Effector CD4-positive, alpha-beta T cell (primary cell): Measurements from ENCODE around the gene MAS1L.
"Not testable (repeated sequence)": the region's sequence is repeated elsewhere in the genome, so short reads cannot be mapped to it uniquely, and the experiment has no call there.

Source experiments
- DNase-seq: peaks from one replicate; pipeline ENCODE4 v3.0.0-alpha.2; 2020

MAS1L gene

GRCh38 chr6:29477923-29478450 lies 9.8 kb downstream of the MAS1L start:
- DNase-seq = no peak

GRCh38 chr6:29474996-29475395 lies 12.8 kb downstream of the MAS1L start:
- no peak for DNase-seq

- no peak for DNase-seq
Observed at GRCh38 chr6:29466241-29466640, 21.5 kb downstream of the MAS1L start.

GRCh38 chr6:29465801-29466200 lies 22.0 kb downstream of the MAS1L start:
- DNase-seq = no peak

GRCh38 chr6:29465279-29465678 lies 22.5 kb downstream of the MAS1L start:
- no peak for DNase-seq

- DNase-seq = no peak
Observed at GRCh38 chr6:29462022-29462421, 25.7 kb downstream of the MAS1L start.

GRCh38 chr6:29461021-29461814 lies 26.5 kb downstream of the MAS1L start:
- DNase-seq = no peak

- no peak for DNase-seq
Observed at GRCh38 chr6:29456971-29457370, 30.8 kb downstream of the MAS1L start, which contains the start of the genes OR11A1 and OR2H1. TSS of gene OR11A1 (minus strand) at chr6:29457071. CDS start at chr6:29427641, 29,430 bp downstream. TSS of gene OR2H1 (plus strand) at chr6:29457155. CDS start at chr6:29461770, 4,615 bp downstream.

GRCh38 chr6:29451471-29452193 lies 36.1 kb downstream of the MAS1L start:
- no peak for DNase-seq

GRCh38 chr6:29447670-29448069 lies 40.1 kb downstream of the MAS1L start:
- no peak for DNase-seq

- not testable (repeated sequence) for DNase-seq
Observed at GRCh38 chr6:29444031-29444430, 43.7 kb downstream of the MAS1L start.

GRCh38 chr6:29442719-29443118 lies 45.0 kb downstream of the MAS1L start:
- DNase-seq = no peak

- no peak for DNase-seq
Observed at GRCh38 chr6:29439006-29439405, 48.8 kb downstream of the MAS1L start, which contains the start of gene OR10C1. TSS of gene OR10C1 (plus strand) at chr6:29439306. CDS start at chr6:29440016, 710 bp downstream.

GRCh38 chr6:29436730-29437129 lies 51.0 kb downstream of the MAS1L start:
- not testable (repeated sequence) for DNase-seq
